Stimulated activated CD8-positive, alpha-beta memory T cell treated with anti-CD3 and anti-CD28 coated beads, Interleukin-4, amount 100 ng/mL, for 1 hour (primary cell): ENCODE measurements around the gene OR11A1.
"Not testable (repeated sequence)": the region's sequence is repeated elsewhere in the genome, so short reads cannot be mapped to it uniquely, and the experiment has no call there.

Source experiments
- DNase-seq, 2 donors: peaks; one replicate each; pipeline ENCODE4 v3.0.0-alpha.2; 2020; ENCODE audit warnings: low read depth in 2 of 2, low spot score in 1 of 2

The OR11A1 gene

GRCh38 chr6:29479560-29479959 is 22.7 kb upstream of the OR11A1 start:
- no peak for DNase-seq

GRCh38 chr6:29478740-29479139 is 21.9 kb upstream of the OR11A1 start:
- DNase-seq, result no peak

- no peak for DNase-seq
Observed at GRCh38 chr6:29477923-29478450, 21.1 kb upstream of the OR11A1 start.

GRCh38 chr6:29474996-29475395 is 18.1 kb upstream of the OR11A1 start:
- DNase-seq, result no peak

GRCh38 chr6:29466241-29466640 is 9.4 kb upstream of the OR11A1 start:
- no peak for DNase-seq

- no peak for DNase-seq
Observed at GRCh38 chr6:29465801-29466200, 8.9 kb upstream of the OR11A1 start.

GRCh38 chr6:29465279-29465678 is 8.4 kb upstream of the OR11A1 start:
- no peak for DNase-seq

GRCh38 chr6:29462022-29462421 is 5.2 kb upstream of the OR11A1 start:
- DNase-seq, result no peak

GRCh38 chr6:29461021-29461814 is 4.3 kb upstream of the OR11A1 start:
- no peak for DNase-seq

GRCh38 chr6:29451471-29452193 is 5.2 kb downstream of the OR11A1 start:
- no peak for DNase-seq

- DNase-seq, result no peak
Observed at GRCh38 chr6:29447670-29448069, 9.2 kb downstream of the OR11A1 start.

GRCh38 chr6:29444031-29444430 is 12.8 kb downstream of the OR11A1 start:
- DNase-seq, result not testable (repeated sequence)

GRCh38 chr6:29442719-29443118 is 14.2 kb downstream of the OR11A1 start:
- no peak for DNase-seq

GRCh38 chr6:29439006-29439405 is 17.9 kb downstream of the OR11A1 start, which contains the start of gene OR10C1:
Gene OR10C1, plus strand, starts transcription at chr6:29439306. Its CDS starts 710 bp downstream, at chr6:29440016.
- DNase-seq, result no peak

GRCh38 chr6:29436730-29437129 is 20.1 kb downstream of the OR11A1 start:
- DNase-seq, result not testable (repeated sequence)

- DNase-seq, result no peak
Observed at GRCh38 chr6:29426654-29427053, 30.2 kb downstream of the OR11A1 start.

GRCh38 chr6:29425075-29425474 is 31.8 kb downstream of the OR11A1 start:
- no peak for DNase-seq

- DNase-seq, result no peak
Observed at GRCh38 chr6:29424575-29424974, 32.3 kb downstream of the OR11A1 start.

GRCh38 chr6:29424168-29424567 is 32.7 kb downstream of the OR11A1 start:
- no peak for DNase-seq

GRCh38 chr6:29419516-29419915 is 37.4 kb downstream of the OR11A1 start:
- no peak for DNase-seq

GRCh38 chr6:29414588-29414987 is 42.3 kb downstream of the OR11A1 start, which contains the start of gene OR12D1:
Gene OR12D1, plus strand, starts transcription at chr6:29414928.
- no peak for DNase-seq

GRCh38 chr6:29403801-29404200 is 53.1 kb downstream of the OR11A1 start:
- no peak for DNase-seq
